Measurements from ENCODE around the gene SLC2A6. TPM values are rescaled to one million over a fixed set of nuclear protein-coding genes. Genes with fewer than 3 reads are reported as not detected.

The SLC2A6 gene
- total and polyA plus RNA-seq, 2 experiments from 2014 or later: 7.3 to 10.6 TPM

DNA sequence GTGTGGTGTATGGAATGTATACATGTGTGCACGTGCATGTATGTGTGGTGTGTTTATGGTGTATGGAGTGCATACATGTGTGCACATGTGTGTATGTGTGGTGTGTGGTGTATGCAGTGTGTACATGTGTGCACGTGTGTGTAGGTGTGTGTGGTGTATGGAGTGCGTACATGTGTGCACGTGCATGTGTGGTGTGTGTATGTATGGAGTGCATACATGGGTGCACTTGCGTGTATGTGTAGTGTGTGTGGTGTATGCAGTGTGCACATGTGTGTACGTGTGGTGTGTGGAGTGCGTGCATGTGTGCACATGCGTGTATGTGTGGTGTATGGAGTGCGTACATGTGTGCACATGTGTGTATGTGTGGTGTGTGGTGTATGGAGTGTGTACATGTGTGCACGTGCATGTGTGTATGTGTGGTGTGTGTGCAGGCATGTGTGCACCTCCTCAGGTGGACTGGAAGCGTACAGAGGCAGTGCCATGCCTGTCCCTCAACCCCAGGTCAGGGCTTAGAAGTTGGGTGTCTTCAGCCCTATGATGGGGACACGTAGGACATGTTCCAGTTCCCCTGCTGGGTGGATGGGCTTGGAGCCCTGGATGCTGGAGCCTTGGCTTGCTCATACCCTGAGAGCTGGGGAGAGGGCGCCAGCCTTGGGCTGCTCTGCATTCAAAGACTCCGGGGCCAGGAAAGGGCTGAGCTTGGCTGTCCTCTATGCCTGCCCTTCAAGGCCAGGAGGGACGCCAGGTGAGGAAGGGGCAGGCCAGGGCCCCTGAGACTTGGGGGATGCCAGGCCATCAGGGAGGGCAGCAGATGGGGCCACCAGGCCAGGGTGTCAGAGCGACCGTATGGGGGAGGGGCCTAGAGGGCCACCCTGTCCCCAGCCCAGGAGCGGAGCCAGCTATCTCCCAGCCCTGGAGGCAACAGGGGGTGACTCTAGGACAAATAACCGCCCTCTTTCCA, 33.6 kb upstream of the SLC2A6 start:
- no peaks in the 10 kb centered on the region for H3K9me3 ChIP-seq (ENCODE audit: low read depth)
- TF ChIP-seq, protein P1, sequence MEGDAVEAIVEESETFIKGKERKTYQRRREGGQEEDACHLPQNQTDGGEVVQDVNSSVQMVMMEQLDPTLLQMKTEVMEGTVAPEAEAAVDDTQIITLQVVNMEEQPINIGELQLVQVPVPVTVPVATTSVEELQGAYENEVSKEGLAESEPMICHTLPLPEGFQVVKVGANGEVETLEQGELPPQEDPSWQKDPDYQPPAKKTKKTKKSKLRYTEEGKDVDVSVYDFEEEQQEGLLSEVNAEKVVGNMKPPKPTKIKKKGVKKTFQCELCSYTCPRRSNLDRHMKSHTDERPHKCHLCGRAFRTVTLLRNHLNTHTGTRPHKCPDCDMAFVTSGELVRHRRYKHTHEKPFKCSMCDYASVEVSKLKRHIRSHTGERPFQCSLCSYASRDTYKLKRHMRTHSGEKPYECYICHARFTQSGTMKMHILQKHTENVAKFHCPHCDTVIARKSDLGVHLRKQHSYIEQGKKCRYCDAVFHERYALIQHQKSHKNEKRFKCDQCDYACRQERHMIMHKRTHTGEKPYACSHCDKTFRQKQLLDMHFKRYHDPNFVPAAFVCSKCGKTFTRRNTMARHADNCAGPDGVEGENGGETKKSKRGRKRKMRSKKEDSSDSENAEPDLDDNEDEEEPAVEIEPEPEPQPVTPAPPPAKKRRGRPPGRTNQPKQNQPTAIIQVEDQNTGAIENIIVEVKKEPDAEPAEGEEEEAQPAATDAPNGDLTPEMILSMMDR (IDR thresholded peaks at IDR 0.05; ENCODE audit: poor library complexity): no peak
- no peak for TF ChIP-seq EZH2phosphoT487 (IDR thresholded peaks at IDR 0.05; ENCODE audit: low read depth, severe bottlenecking, unreplicated experiment)
- no peak for TF ChIP-seq EZH2 (IDR thresholded peaks at IDR 0.05; ENCODE audit: borderline replicate concordance)

DNA sequence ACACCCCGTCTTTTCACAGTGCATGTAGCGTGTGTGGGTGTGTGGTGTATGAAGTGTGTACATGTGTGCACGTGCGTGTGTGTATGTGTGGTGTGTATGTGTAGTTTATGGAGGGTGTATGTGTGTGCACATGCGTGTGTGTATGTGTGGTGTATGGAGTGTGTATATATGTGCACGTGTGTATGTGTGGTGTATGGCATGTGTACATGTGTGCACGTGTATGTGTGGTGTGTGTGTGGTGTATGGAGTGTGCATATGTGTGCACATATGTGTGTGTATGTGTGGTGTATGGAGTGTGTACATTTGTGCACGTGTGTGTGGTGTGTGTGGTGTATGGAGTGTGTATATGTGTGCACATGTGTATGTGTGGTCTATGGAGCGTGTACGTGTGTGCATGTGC, 32.7 kb upstream of the SLC2A6 start:
- H3K27ac ChIP-seq: no peak overlapping the region
- no peaks in the 10 kb centered on the region for H3K79me2 ChIP-seq
- H3K27me3 ChIP-seq: no peaks in the 10 kb centered on the region
- DNase-seq (ENCODE audit: low spot score): no peak
- H2AFZ ChIP-seq: no peak overlapping the region
- H3K4me2 ChIP-seq: no peak overlapping the region
- 88% methylated on average over 10 of the region's 10 CpGs for WGBS (ENCODE audit: low lambda C conversion rate, missing lambda C conversion rate)
- no peaks in the 10 kb centered on the region for H3K36me3 ChIP-seq (replicated peaks; ENCODE audit: insufficient read depth, low read depth)
- no peaks in the 10 kb centered on the region for H3K9me3 ChIP-seq (ENCODE audit: low read depth)
- TF ChIP-seq EZH2phosphoT487 (IDR thresholded peaks at IDR 0.05; ENCODE audit: low read depth, severe bottlenecking, unreplicated experiment) (no peak), EZH2 (IDR thresholded peaks at IDR 0.05; ENCODE audit: borderline replicate concordance) (no peak)
- TF ChIP-seq, protein P1 (IDR thresholded peaks at IDR 0.05; ENCODE audit: poor library complexity): no peak
- no peak overlapping the region for H3K4me3 ChIP-seq
- H4K20me1 ChIP-seq (ENCODE audit: insufficient read depth, poor library complexity, severe bottlenecking): no peaks in the 10 kb centered on the region
- H3K9me2 ChIP-seq (replicated peaks; ENCODE audit: insufficient read depth): no peaks in the 10 kb centered on the region
- H3K4me1 ChIP-seq (ENCODE audit: insufficient read depth): peaks cover 18% of the 10 kb centered on the region

More for the DNA sequence above, 33.6 kb upstream of the SLC2A6 start:
- no peaks in the 10 kb centered on the region for H3K36me3 ChIP-seq (replicated peaks; ENCODE audit: insufficient read depth, low read depth)
- WGBS (ENCODE audit: low lambda C conversion rate, missing lambda C conversion rate): 94% methylated on average over 18 of the region's 19 CpGs
- H4K20me1 ChIP-seq (ENCODE audit: insufficient read depth, poor library complexity, severe bottlenecking): no peaks in the 10 kb centered on the region
- no peak overlapping the region for H3K4me3 ChIP-seq
- H3K4me2 ChIP-seq: no peak overlapping the region
- H3K27me3 ChIP-seq: no peaks in the 10 kb centered on the region
- H3K9me2 ChIP-seq (replicated peaks; ENCODE audit: insufficient read depth): no peaks in the 10 kb centered on the region
- DNase-seq (ENCODE audit: low spot score): no peak
- no peak overlapping the region for H2AFZ ChIP-seq
- peaks cover 18% of the 10 kb centered on the region for H3K4me1 ChIP-seq (ENCODE audit: insufficient read depth)
- no peaks in the 10 kb centered on the region for H3K79me2 ChIP-seq
- no peak overlapping the region for H3K27ac ChIP-seq

GRCh38 chr9:133510926-133511505, 32.1 kb upstream of the SLC2A6 start:
- H3K27me3 ChIP-seq: no peaks in the 10 kb centered on the region
- TF ChIP-seq EZH2 (IDR thresholded peaks at IDR 0.05; ENCODE audit: borderline replicate concordance) (no peak), EZH2phosphoT487 (IDR thresholded peaks at IDR 0.05; ENCODE audit: low read depth, severe bottlenecking, unreplicated experiment) (no peak)
- TF ChIP-seq, protein P1 (IDR thresholded peaks at IDR 0.05; ENCODE audit: poor library complexity): no peak
- H3K27ac ChIP-seq: no peak overlapping the region
- no peaks in the 10 kb centered on the region for H3K9me2 ChIP-seq (replicated peaks; ENCODE audit: insufficient read depth)
- H3K4me3 ChIP-seq: no peak overlapping the region
- no peak overlapping the region for H3K4me2 ChIP-seq
- WGBS (ENCODE audit: low lambda C conversion rate, missing lambda C conversion rate): 89% methylated on average over 27 of the region's 27 CpGs
- no peaks in the 10 kb centered on the region for H4K20me1 ChIP-seq (ENCODE audit: insufficient read depth, poor library complexity, severe bottlenecking)
- H3K9me3 ChIP-seq (ENCODE audit: low read depth): no peaks in the 10 kb centered on the region
- DNase-seq (ENCODE audit: low spot score): no peak
- peaks cover 18% of the 10 kb centered on the region for H3K4me1 ChIP-seq (ENCODE audit: insufficient read depth)
- H3K79me2 ChIP-seq: no peaks in the 10 kb centered on the region
- H2AFZ ChIP-seq: no peak overlapping the region
- H3K36me3 ChIP-seq (replicated peaks; ENCODE audit: insufficient read depth, low read depth): no peaks in the 10 kb centered on the region
